HG03520 (cell line): Measurements from ENCODE around the gene CD81.

ENCODE experiments used
- ATAC-seq: cut with Tn5 transposase; IDR thresholded peaks from one replicate; pipeline ENCODE4 v1.9.1; 2021; ENCODE audit warnings: mild to moderate bottlenecking, moderate library complexity; ENCODE audit not compliant: unreplicated experiment

CD81 gene

DNA sequence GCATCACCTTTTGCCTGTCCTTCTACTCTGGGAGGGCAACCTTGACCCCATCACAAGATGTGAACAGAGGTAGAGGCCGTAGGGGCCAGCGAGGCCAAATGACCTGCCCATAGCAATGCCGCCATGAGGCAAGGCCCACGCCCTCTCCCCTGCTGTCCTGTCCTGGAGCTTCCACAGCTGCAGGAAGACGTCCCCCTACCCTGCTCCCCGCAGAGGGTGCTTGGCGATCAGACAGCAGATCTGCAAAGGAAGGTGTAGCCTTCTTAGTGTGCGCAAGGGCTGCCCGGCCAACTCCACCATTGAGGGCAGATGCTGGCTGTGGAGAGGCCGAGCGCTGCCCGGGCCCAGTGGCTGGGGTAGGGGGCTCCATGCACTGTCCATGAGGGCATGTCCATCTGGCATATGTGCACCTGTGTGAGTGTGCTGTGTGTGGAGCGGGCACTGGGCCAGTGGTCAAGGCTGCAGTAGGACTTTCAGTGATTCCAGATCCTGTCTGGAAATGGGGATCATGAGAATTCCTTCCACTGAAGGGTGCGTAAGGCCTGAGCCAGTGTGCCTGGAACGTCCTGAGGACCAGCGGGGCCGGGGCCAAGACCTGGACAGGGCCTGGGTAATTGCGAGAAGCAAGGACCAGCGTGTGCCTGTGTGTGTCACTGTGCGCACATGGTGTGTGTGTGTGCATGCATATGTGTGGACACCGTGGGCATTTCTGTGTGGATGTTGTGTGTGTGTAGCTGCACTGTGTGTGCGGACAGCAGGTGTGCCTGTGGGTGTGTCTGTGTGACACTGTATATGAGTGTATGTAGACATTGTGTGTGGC lies 56.2 kb downstream of the CD81 start:
- no peak for ATAC-seq

GRCh38 chr11:2434008-2434407 lies 56.9 kb downstream of the CD81 start:
- no peak for ATAC-seq

DNA sequence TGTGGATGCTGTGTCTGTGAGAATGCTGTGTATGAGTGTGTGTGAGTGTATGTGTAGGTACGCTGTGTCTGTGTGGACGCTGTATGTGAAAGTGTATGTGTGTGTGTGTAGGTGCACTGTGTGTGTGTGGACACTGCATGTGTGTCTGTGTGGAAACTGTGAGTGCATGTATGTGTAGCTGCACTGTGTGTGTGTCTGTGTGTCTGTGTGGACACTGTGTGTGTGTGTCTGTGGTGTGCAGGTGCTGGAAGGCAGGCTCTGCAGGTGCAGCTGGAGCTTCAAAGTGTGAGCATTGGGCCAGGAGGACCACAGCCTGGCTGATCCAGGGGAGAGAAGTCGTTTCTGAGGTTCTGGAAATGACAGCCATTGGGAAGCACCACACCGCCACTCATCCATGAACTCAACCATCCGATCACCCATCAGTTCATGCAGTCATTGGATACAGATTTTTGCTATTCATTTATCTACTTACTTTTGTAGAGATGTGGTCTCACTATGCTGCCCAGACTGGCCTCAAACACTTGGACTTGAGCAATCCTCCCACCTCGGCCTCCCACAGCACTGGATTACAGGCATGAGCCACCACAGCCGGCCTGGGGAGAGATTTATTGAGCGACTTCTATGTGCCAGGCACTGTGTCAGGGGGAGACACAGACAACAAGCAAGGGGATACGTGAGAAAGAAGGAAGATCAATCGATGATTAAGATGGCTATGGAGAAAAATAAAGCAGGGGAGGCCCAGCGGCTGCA lies 57.6 kb downstream of the CD81 start:
- ATAC-seq = no peak

GRCh38 chr11:2435288-2436012 lies 58.3 kb downstream of the CD81 start:
- no peak for ATAC-seq

DNA sequence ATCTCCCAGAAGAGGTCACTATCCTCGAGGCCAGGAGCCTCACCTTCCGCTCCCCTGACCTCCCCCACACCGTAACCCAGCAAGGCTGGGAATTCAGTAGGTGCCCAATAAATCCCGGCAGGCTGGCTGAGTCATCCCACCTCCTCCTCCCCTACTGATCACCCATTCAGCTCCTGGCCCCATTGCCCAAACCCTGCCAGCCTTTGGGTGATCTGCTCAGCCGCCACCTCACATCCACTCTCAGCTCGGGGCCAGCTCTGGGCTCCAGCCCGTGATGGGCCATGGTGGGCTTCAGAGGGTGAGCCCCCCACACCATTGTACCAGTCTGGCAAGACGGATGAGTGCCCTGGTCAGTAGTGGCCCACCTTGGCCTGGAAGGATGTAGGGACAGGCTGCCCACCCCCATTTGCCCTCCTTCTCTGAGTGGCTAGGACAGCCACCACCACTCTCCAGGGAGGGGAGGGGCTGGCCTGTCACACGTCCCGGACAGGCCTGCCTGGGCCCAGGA lies 59.0 kb downstream of the CD81 start:
- ATAC-seq = no peak

- no peak for ATAC-seq
These were observed 59.5 kb downstream of the CD81 start for GRCh38 chr11:2436521-2437031.

- no peak for ATAC-seq
These were observed 60.4 kb downstream of the CD81 start for GRCh38 chr11:2437516-2437915.

DNA sequence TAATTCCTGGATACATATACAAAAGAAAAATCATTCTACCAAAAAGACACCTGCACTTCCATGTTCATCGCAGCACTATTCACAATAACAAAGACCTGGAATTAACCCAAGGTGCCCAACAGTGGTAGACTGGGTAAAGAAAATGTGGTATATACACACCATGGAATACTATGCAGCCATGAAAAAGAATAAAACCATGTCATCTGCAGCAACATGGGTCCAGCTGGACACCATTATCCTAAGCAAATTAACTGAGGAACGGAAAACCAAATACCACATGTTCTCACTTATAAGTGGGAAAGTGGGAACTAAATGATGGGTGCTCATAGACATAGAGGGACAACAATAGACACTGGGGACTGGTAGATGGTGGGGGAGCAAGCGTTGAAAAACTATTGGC lies 62.7 kb downstream of the CD81 start:
- ATAC-seq = no peak

- ATAC-seq = no peak
These were observed 63.5 kb downstream of the CD81 start for GRCh38 chr11:2440646-2441045.

DNA sequence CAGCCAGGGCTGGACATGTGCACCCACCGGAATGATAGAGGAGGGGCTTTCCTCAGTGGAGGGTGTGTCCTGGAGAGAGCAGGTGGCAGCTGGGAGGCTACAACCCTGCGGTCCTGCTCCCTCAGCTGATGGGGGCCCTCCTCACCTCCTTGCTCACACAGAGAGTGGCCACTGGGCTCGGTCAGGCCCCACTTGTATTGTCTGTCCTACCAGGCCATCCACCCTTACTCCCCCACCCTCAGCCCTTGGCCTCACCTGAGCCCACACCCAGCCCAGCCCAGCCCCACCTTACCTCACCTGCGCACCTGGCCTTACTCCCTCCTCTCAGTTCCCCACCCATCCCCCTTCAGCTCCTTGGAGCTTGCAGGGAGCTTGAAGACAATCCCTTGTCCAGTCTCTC lies 64.1 kb downstream of the CD81 start:
- no peak for ATAC-seq

DNA sequence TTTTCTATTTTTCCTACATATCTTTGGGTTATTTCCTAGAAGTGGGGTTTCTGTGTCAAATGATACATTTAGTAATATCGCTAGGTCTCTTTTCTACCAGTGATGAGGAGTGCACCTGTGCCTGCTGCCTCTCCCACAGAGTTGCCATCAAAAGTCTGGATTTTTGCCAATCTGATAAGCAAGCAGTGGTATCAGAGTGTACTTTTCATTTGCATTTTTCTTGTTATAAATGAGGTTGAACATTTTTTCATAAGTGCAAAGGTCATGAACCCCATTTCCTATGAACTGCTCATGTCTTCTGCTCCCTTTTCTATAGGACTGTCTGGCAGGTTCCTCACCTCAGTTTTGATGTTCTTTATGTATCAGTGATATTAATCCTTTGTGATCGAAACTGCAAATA lies 65.5 kb downstream of the CD81 start:
- no peak for ATAC-seq

DNA sequence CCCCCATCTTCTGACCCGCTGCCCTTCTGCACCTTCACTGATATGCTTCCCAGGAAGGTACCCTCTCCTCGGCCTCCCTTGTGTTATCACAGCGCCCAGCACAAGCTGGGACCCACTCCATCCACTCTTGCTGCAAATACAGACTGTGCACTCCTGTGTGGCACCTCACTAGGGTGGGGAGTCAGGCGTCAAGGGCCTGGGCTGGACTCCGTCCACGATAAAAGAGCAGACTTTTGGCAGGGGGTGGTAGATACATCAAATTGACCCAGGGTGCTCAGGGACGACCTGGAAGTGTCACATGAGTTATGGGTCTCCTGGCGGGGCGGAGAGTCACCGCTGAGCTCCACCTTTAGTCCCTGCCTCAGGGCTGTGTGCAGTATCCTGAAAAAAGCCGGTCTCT lies 66.3 kb downstream of the CD81 start:
- no peak for ATAC-seq

- ATAC-seq = no peak
These were observed 67.0 kb downstream of the CD81 start, which contains the start of gene TRPM5 for GRCh38 chr11:2443881-2444820. Gene TRPM5 (minus strand): TSS chr11:2444514. CDS start chr11:2423036, 21,478 bp downstream.

- no peak for ATAC-seq
These were observed 68.0 kb downstream of the CD81 start, which contains the start of gene KCNQ1 for GRCh38 chr11:2444821-2445745. Gene KCNQ1 (plus strand): TSS chr11:2445008. CDS start chr11:2445099, 91 bp downstream.

- ATAC-seq = no peak
These were observed 68.8 kb downstream of the CD81 start for GRCh38 chr11:2445746-2446551.

DNA sequence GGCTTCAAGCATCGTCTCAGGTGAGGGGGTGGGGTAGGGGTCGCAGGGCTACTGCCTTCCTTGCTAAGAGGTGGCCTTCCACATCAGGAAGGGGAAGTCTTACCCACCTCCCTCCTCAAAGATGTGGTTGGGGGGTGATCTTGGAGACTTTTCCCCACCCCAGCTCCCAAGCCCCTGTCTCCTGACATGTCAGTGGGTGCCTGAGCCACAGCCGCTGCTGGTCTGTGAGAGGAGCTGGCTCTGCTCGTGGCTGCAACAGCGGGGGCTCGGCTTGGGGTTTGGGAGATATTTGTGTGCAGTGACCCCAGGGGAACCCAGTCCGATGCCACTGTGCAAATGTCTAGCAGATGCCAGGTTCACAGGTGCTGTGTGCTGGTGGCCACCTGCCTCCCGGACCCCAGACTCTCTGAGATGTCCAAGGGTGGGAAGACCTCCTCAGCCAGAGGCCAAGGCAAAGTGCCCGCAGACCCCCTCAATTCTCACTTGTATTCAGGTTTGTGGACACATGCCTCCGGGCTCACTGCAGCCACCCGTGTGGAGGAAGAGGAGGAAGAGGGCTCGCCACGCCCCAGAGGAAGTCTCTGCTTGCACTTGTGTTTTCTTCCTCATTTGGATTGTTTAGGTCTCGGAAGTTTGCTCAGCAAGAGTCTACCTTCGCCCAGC lies 69.6 kb downstream of the CD81 start:
- ATAC-seq = no peak
